Measurements from ENCODE around the gene WDFY3.
"Not testable (repeated sequence)": the region's sequence is repeated elsewhere in the genome, so short reads cannot be mapped to it uniquely, and the experiment has no call there.

GRCh38 chr4:84664767-84665166 is 301.7 kb downstream of the WDFY3 start:
- TF ChIP-seq CTCF, POLR2A (IDR thresholded peaks at IDR 0.05): not testable (repeated sequence)

Data from testis (tissue), 2 donors.